ENCODE data around the gene SCAMP4.

DNA sequence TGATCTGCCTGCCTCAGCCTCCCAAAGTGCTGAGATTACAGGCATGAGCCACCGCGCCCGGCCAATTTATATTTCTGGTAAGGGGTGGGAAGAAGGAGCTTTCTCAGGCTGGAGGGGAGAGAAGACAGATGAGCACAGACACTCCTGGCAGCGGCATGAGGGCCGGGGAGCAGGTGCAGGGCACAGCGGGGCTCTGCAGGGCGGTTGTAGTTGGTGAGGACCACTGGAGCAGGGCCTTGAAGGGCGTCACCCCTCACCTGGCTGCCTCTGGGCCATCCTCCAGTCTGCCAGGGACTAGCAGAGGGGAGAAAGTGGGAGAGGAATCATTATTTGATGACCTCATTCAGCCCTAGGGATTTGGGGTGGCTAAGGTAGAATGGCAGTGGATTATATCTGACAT is 27.2 kb downstream of the SCAMP4 start:
- TF ChIP-seq, protein P1, sequence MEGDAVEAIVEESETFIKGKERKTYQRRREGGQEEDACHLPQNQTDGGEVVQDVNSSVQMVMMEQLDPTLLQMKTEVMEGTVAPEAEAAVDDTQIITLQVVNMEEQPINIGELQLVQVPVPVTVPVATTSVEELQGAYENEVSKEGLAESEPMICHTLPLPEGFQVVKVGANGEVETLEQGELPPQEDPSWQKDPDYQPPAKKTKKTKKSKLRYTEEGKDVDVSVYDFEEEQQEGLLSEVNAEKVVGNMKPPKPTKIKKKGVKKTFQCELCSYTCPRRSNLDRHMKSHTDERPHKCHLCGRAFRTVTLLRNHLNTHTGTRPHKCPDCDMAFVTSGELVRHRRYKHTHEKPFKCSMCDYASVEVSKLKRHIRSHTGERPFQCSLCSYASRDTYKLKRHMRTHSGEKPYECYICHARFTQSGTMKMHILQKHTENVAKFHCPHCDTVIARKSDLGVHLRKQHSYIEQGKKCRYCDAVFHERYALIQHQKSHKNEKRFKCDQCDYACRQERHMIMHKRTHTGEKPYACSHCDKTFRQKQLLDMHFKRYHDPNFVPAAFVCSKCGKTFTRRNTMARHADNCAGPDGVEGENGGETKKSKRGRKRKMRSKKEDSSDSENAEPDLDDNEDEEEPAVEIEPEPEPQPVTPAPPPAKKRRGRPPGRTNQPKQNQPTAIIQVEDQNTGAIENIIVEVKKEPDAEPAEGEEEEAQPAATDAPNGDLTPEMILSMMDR (conservative IDR thresholded peaks at IDR 0.05; ENCODE audit: low read depth in 2 of 2), result no peak
- TF ChIP-seq EZH2 (IDR thresholded peaks at IDR 0.05; ENCODE audit: low read depth, unreplicated experiment) (no peak), ZNF114 (CRISPR knock-in tag; IDR thresholded peaks at IDR 0.05) (no peak), EZH2phosphoT487 (IDR thresholded peaks at IDR 0.05; ENCODE audit: unreplicated experiment) (no peak), JUNB (IDR thresholded peaks at IDR 0.05; ENCODE audit: unreplicated experiment) (no peak), POLR2AphosphoS5 (IDR thresholded peaks at IDR 0.05; ENCODE audit: low read depth) (no peak)
- TF ChIP-seq, protein P2, sequence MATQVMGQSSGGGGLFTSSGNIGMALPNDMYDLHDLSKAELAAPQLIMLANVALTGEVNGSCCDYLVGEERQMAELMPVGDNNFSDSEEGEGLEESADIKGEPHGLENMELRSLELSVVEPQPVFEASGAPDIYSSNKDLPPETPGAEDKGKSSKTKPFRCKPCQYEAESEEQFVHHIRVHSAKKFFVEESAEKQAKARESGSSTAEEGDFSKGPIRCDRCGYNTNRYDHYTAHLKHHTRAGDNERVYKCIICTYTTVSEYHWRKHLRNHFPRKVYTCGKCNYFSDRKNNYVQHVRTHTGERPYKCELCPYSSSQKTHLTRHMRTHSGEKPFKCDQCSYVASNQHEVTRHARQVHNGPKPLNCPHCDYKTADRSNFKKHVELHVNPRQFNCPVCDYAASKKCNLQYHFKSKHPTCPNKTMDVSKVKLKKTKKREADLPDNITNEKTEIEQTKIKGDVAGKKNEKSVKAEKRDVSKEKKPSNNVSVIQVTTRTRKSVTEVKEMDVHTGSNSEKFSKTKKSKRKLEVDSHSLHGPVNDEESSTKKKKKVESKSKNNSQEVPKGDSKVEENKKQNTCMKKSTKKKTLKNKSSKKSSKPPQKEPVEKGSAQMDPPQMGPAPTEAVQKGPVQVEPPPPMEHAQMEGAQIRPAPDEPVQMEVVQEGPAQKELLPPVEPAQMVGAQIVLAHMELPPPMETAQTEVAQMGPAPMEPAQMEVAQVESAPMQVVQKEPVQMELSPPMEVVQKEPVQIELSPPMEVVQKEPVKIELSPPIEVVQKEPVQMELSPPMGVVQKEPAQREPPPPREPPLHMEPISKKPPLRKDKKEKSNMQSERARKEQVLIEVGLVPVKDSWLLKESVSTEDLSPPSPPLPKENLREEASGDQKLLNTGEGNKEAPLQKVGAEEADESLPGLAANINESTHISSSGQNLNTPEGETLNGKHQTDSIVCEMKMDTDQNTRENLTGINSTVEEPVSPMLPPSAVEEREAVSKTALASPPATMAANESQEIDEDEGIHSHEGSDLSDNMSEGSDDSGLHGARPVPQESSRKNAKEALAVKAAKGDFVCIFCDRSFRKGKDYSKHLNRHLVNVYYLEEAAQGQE (IDR thresholded peaks at IDR 0.05; ENCODE audit: unreplicated experiment), result no peak
- TF ChIP-seq, protein P3, sequence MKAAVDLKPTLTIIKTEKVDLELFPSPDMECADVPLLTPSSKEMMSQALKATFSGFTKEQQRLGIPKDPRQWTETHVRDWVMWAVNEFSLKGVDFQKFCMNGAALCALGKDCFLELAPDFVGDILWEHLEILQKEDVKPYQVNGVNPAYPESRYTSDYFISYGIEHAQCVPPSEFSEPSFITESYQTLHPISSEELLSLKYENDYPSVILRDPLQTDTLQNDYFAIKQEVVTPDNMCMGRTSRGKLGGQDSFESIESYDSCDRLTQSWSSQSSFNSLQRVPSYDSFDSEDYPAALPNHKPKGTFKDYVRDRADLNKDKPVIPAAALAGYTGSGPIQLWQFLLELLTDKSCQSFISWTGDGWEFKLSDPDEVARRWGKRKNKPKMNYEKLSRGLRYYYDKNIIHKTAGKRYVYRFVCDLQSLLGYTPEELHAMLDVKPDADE (IDR thresholded peaks at IDR 0.05), result no peak

All from GM23338 (cell line).